HG03439 (cell line): ENCODE results near the gene FAR1.
"Not testable (repeated sequence)": the region's sequence is repeated elsewhere in the genome, so short reads cannot be mapped to it uniquely, and the experiment has no call there.

ENCODE experiments used
- ATAC-seq: cut with Tn5 transposase; IDR thresholded peaks from one replicate; pipeline ENCODE4 v1.9.1; 2021; ENCODE audit warnings: mild to moderate bottlenecking, moderate library complexity; ENCODE audit not compliant: unreplicated experiment

The FAR1 gene

DNA sequence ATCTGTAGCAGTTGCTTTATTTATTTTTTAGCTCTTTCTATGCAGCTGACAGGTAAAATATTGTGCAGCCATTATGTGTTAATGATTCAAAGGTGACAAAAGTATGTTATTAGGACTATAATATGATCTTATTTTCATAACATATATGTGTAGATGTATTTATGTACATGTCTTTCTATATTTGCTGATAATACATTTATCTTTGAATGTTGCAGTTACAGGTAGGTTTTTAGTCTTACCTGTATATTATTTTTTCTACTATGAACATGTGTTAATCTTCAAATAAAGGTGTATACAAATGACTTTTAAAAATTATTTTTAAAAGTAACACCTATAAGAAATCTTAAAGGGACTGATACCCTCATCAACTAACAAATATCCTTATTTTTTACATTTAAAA is 33.6 kb downstream of the FAR1 start:
- no peak for ATAC-seq

- no peak for ATAC-seq
Observed at GRCh38 chr11:13705710-13706109, 37.2 kb downstream of the FAR1 start.

- no peak for ATAC-seq
Observed at GRCh38 chr11:13713982-13714381, 45.5 kb downstream of the FAR1 start.

DNA sequence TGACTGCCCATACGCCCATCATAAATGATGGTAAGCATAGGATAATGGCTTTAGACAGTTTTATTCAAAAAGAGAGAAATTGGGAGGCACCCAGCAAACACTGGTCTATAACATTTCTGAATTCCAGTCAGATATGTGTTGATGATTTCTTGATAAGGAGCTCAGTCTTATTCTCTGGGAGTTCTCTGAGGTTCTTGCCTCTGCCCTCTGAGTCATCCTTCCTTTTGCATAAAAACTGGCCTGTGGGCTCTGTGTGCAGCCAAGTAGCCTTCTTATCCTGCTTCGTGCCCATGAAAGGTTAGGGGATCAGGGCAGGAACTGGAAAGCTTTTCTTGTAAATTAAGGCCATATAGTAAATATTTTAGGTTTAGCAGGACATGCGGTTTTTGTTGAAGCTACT is 48.9 kb downstream of the FAR1 start:
- no peak for ATAC-seq

GRCh38 chr11:13718394-13718793 is 49.9 kb downstream of the FAR1 start:
- ATAC-seq = no peak

- no peak for ATAC-seq
Observed at GRCh38 chr11:13720940-13721339, 52.5 kb downstream of the FAR1 start.

DNA sequence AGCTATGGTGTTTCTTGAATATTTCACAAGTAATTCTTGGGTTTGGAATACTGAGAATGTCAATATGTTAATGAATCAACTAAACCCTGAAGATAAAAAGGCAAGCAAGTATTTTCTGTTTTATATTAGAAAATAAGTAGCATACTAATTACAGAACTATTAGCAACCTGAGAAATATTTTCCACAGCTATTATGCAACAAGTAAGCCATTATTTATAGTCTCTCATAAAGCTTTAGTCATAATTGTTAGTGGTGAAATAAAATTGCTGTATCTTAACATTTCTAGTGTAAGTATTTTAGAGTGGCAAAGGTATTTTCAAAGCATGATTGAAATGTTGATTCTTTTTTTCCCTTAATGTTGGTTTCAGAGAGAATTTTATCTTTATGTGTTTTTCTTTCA is 53.3 kb downstream of the FAR1 start:
- ATAC-seq = no peak

- no peak for ATAC-seq
Observed at GRCh38 chr11:13726456-13726855, 58.0 kb downstream of the FAR1 start.

DNA sequence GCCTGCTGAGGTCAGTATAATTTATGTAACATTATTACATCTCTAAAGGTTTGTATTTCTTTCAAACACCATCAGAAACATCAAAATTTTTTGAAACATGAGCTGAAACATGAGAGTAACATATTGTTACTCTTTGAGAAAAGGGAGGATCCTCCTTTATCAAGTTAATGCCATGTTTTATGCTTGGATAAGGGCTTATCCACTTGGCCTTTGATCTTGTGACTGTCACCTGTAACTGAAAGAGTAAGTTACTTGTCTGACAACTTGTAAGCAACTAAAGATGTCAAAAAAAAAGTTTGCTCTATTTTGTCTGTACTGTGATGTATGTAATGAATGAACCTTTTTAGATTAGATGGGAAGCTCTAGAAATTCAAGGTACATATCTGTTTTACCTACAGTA is 59.6 kb downstream of the FAR1 start:
- no peak for ATAC-seq

DNA sequence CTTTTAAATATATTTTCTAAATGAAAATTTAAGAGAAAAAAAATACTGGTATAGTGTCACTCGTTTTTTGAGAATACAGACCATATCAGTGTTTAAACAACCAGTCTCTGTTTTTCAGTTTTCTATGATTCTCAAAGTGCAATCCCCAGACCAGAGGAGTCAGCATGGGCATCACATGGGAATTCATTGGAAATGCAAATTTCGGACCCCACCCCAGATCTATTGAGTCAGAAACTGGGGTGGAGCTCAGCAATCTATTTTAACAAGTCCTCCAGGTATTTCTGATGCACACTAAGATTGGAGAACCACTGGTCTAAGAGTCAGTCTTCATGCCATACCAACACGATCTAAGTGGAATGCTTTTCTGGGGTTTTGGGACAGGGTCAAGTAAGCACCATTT is 66.1 kb downstream of the FAR1 start:
- no peak for ATAC-seq

DNA sequence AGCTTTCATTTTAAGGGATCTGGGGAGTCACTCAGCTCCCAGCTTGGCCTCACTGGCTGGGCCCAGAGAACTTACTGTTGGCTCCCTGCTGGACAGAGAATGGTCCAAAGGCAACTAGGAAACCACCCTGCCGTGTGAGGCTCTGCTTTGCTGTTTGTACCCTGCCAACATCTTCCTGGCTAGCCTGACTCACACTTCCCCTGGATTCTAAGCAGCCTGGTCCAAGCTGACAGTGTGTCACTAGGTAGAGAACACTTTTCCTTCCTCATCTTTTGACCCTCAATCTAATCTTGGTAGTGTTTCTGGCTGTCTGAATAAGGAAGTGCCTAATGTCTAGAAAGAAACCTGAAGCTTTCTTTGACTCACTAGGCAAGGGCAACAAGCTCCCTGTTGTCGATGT is 76.7 kb downstream of the FAR1 start:
- no peak for ATAC-seq

DNA sequence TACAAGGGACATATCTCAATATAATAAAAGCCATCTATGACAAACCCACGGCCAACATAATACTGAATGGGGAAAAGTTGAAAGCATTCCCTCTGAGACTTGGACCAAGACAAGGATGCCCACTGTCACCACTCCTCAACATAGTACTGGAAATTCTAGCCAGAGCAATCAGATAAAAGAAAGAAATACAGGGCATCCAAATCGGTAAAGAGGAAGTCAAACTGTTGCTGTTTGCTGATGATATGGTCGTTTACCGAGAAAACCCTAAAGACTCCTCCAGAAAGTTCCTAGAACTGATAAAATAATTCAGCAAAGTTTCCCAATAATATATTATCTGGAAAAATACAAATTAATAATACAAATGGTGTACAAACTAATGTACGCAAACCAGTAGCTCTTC is 84.8 kb downstream of the FAR1 start:
- not testable (repeated sequence) for ATAC-seq

DNA sequence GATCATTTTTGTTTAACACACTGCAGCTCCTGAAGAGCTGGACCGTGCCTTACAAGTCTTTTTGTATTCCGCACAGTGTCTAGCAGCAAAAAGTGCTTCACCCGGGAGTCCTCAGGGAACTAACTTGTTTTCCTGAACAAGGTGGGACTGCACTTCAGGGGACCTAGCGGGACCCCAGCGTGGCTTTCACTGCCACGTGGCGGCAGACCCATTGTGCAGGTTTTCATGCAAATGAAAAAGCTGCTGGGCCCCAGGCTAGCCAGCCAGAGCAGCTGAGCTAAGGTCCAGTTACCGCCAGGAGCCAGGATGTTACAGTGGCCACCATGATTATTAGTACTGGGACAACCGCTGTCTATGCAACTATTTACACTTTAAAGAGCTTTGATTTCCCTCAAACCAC is 90.6 kb downstream of the FAR1 start:
- no peak for ATAC-seq

DNA sequence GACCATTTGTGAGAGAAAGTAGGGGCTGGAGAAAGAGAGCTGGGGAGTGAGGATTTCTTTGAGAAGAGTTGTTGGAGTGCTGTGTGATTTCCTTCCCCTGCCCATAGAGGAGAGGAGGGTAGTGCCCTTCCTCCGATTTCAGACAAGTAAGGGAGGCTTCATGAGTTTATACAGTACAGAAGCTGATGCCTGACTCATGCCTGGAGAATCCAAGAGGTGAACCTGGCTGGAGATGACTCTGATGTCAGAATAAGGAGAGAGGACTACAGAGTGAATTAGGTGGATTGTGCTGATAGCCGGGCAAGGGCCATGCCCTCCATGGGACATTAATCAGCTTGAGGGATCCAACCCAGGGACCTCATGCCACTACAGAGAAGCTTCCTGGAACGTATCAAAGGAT is 91.6 kb downstream of the FAR1 start:
- no peak for ATAC-seq

DNA sequence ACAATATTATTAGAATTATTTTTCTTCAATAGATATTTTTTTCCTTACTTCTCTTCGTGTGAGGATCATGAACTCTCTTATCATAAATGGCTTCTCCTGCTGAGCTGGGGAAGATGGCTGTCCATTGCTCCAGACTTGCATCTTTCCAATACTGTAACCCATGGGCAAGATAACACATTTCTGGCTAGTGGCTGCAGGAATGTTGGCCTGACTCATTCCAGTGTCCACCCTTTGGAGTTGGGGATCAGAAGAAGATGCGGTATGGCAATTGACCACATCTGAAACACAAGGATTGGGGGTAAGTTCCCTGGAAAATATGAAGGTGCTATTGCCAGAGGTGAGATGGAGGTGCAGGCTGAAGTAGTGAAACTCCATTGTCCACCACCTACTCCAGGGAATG is 92.8 kb downstream of the FAR1 start:
- ATAC-seq = no peak

GRCh38 chr11:13761716-13762115 is 93.2 kb downstream of the FAR1 start:
- no peak for ATAC-seq

DNA sequence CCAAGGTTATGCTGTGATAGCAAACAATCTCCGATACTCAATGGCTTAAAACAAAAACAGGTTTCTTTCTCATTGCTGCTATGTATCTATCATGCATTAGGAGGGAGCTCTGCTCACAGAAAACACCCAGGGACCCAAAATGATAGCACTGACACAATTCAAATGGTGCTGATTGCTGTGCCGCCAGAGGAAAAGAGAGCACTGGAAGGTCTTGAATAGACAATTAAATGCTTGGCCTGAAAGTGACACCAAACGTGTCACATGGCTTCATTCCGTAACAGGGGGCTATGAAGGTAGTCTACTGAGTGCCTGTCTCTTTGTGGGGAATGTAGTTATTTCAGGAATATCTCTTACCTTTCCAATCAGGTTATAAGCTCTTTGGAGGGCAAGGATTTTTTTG is 94.2 kb downstream of the FAR1 start:
- no peak for ATAC-seq

- no peak for ATAC-seq
Observed at GRCh38 chr11:13763341-13763740, 94.9 kb downstream of the FAR1 start.

- no peak for ATAC-seq
Observed at GRCh38 chr11:13765886-13766285, 97.4 kb downstream of the FAR1 start.

GRCh38 chr11:13767471-13767870 is 99.0 kb downstream of the FAR1 start:
- ATAC-seq = no peak

DNA sequence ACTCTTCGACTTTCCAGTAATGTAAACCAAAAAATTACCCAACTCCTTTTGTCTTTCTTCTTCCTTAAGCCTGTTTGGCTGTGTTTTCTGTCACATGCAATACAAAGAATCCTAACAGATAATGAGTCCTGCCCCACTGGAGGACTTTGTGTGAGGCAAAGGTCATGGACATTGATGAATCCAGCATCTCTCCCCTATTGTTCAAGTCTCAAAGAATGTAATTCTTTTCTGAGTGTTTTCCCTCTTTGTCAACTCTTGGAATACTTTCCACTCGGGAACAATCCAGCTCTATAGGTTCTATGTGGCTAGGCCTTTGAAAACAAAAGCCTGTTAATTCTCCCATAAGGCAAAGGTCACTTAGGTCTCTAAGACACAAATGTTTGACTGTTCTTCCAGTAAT is 100.7 kb downstream of the FAR1 start:
- ATAC-seq = no peak

GRCh38 chr11:13771151-13771550 is 102.7 kb downstream of the FAR1 start:
- ATAC-seq = no peak

DNA sequence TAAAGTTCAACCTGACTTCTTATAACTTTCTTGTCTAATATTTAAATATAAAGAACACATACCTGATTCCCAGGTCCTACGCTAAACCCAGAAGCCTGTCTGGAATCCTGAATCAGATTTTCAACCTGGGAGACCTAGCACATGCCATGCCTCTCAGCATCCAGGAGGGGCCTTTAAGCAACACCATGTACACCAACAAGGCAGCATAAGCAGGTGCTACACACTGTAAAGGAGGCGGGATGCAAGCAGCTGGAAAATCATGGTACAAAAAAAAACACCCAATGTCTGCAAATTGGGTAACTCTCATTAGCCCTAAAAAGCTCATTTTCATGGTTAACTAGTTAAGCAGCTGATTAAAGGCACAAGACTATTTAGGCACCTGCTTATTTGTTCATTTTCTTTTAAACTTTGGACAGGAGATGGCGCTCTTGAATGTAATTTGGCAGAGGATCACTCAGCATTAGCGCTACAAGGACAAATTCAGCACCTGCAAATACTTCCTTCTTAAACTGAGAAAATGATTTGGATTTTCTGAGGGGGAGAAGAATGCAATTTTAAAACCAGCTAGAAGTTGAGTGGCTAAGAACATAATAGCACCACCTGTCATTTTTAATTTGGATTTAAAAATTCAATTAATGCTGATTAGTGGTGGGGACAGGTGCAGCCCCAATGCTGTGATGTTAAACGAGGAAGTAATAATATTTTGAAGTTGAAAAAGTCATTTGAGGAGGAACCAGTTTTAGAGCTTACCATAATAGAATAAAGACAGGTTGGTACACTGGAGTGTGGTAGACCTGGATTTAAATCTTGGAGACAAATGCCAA is 104.0 kb downstream of the FAR1 start:
- no peak for ATAC-seq
